Body of pancreas (tissue), 4 donors: Measurements from ENCODE around the gene BCKDHB.

ENCODE experiments used
- POLR2A ChIP-seq, 3 donors: fragments of 450-650 bp; IDR thresholded peaks; one replicate each; pipeline ENCODE4 v1.6.1; 2016; ENCODE audit warnings: antibody characterized with exemption in 3 of 3, mild to moderate bottlenecking in 2 of 3
- TF ChIP-seq, protein P1 (sequence below), 7 experiments: fragments of 450-650 bp in 4 of 7; fragments of 200-600 bp in 3 of 7; sonication (generic) in 3 of 7; IDR thresholded peaks; one replicate each; pipeline ENCODE4 v1.5.1; 2016 to 2019; ENCODE audit warnings: antibody characterized with exemption in 7 of 7

DNA sequence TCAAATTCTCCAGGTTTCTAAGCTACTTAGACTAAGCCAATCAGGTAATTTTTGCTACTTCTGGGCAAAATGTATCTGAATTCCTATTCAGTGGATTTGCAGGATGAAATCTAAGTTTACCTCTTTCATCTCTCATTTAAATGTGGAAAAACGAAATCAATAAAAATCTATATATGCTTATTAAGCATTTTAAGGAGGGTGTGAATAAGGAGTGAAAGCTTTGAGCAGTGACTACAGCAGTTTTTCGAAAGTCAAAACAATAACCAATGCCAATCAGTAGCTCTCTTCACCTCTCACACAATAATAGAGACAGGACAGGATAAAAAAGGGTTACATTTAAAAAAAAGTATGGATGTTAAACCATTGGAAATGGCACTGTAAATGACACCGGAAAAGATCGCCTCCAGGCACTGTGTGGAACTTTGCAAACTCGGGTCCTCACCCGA is 476 bp upstream of the BCKDHB start:
- TF ChIP-seq, protein P1, sequence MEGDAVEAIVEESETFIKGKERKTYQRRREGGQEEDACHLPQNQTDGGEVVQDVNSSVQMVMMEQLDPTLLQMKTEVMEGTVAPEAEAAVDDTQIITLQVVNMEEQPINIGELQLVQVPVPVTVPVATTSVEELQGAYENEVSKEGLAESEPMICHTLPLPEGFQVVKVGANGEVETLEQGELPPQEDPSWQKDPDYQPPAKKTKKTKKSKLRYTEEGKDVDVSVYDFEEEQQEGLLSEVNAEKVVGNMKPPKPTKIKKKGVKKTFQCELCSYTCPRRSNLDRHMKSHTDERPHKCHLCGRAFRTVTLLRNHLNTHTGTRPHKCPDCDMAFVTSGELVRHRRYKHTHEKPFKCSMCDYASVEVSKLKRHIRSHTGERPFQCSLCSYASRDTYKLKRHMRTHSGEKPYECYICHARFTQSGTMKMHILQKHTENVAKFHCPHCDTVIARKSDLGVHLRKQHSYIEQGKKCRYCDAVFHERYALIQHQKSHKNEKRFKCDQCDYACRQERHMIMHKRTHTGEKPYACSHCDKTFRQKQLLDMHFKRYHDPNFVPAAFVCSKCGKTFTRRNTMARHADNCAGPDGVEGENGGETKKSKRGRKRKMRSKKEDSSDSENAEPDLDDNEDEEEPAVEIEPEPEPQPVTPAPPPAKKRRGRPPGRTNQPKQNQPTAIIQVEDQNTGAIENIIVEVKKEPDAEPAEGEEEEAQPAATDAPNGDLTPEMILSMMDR (IDR thresholded peaks at IDR 0.05), result no peak
- TF ChIP-seq POLR2A (IDR thresholded peaks at IDR 0.05), result no peak
